Endothelial cell of umbilical vein (primary cell): ENCODE results near the gene CSNK1E. TPM values are rescaled to one million over a fixed set of nuclear protein-coding genes. Genes with fewer than 3 reads are reported as not detected.

Source experiments
- BruUV-seq: library from RNA; stranded (reverse); fragments of 400-500 nt; replicated peaks from 2 replicates; lab custom pipeline; 2021; lab: Mats Ljungman, UMichigan
- CTCF ChIA-PET: fragments of 300-600, 350-600 bp; sonication (Branson Sonifier 250); formaldehyde crosslinking; loops from one replicate; lab custom pipeline; 2021; ENCODE audit warnings: antibody characterized with exemption, inconsistent platforms; lab: Charles Lee
- POLR2A ChIA-PET: fragments of 300-600, 350-600 bp; sonication (Branson Sonifier 250); formaldehyde crosslinking; loops from one replicate; lab custom pipeline; 2021; ENCODE audit warnings: antibody characterized with exemption, inconsistent platforms; lab: Charles Lee
- DNase-seq: peaks from one replicate; pipeline ENCODE4 v3.0.0-alpha.2; 2011; ENCODE audit warnings: low read depth, low spot score
- FAIRE-seq: peaks from 2 replicates; lab custom pipeline; 2011; peaks lifted over from hg19 to GRCh38; lab: Jason Lieb, UNC
- H2AFZ ChIP-seq: 2 replicates; pipeline ENCODE4 v1.6.0; 2012; ENCODE audit warnings: low read depth, low read length, control low read depth, inconsistent platforms
- H3K27ac ChIP-seq: 2 replicates; pipeline ENCODE4 v1.5.1; 2011; ENCODE audit warnings: low read depth, mild to moderate bottlenecking, control low read depth, low read length, moderate library complexity; ENCODE audit not compliant: insufficient read depth
- H3K27me3 ChIP-seq, 2 experiments: 2 replicates each; pipeline versions ENCODE4 v1.6.0 to v1.6.1; 2011; ENCODE audit warnings: low read length in 2 of 2, mixed read lengths in 1 of 2; ENCODE audit not compliant: control insufficient read depth in 2 of 2, insufficient read depth in 2 of 2
- H3K36me3 ChIP-seq, 2 experiments: 2 replicates in 1 of 2; 3 replicates in 1 of 2; pipeline ENCODE4 v1.5.1; 2011; ENCODE audit warnings: low read length in 2 of 2, mild to moderate bottlenecking in 1 of 2, moderate library complexity in 1 of 2; ENCODE audit not compliant: control insufficient read depth in 2 of 2, insufficient read depth in 2 of 2; ENCODE audit errors: extremely low read depth in 1 of 2
- H3K4me1 ChIP-seq: 3 replicates; pipeline ENCODE4 v1.5.1; 2011; ENCODE audit warnings: mild to moderate bottlenecking, low read length; ENCODE audit not compliant: control insufficient read depth, insufficient read depth; ENCODE audit errors: extremely low read depth
- H3K4me2 ChIP-seq: 2 replicates; pipeline ENCODE4 v1.6.1; 2011; ENCODE audit warnings: low read length, control low read depth, mixed read lengths; ENCODE audit not compliant: insufficient read depth
- H3K4me3 ChIP-seq, 3 experiments: fragments of 200-600 bp in 1 of 3; sonication (generic), shearing (Covaris generic) in 1 of 3; replicated peaks in 1 of 3; 2 replicates each; pipeline ENCODE4 v1.5.1; 2011 to 2016; ENCODE audit warnings: control low read depth in 3 of 3, low read length in 3 of 3, mild to moderate bottlenecking in 2 of 3, inconsistent platforms in 1 of 3, low read depth in 1 of 3, moderate library complexity in 1 of 3; ENCODE audit not compliant: insufficient read depth in 1 of 3
- H3K79me2 ChIP-seq: 2 replicates; pipeline ENCODE4 v1.6.0; 2012; ENCODE audit warnings: low read length, inconsistent platforms; ENCODE audit not compliant: control insufficient read depth, insufficient read depth
- H3K9ac ChIP-seq: replicated peaks from 2 replicates; pipeline ENCODE3; 2011; ENCODE audit warnings: low read length, control low read depth; ENCODE audit not compliant: insufficient read depth; ENCODE audit errors: extremely low read depth
- H3K9me1 ChIP-seq: replicated peaks from 3 replicates; pipeline ENCODE4 v1.6.0; 2011; ENCODE audit warnings: mild to moderate bottlenecking, low read length; ENCODE audit not compliant: control insufficient read depth, insufficient read depth; ENCODE audit errors: extremely low read depth
- H3K9me3 ChIP-seq: replicated peaks from 2 replicates; pipeline ENCODE4 v1.5.1; 2012; ENCODE audit warnings: low read length, inconsistent platforms; ENCODE audit not compliant: control insufficient read depth, insufficient read depth
- H4K20me1 ChIP-seq: replicated peaks from 2 replicates; pipeline ENCODE3; 2011; ENCODE audit warnings: mild to moderate bottlenecking, low read length; ENCODE audit not compliant: control insufficient read depth, insufficient read depth; ENCODE audit errors: extremely low read depth
- CTCF ChIP-seq, 2 donors: IDR thresholded peaks; 1 replicate in 1 of 2; 2 replicates in 1 of 2; pipeline ENCODE4 v1.5.1; 2011; ENCODE audit warnings: low read length in 2 of 2, mild to moderate bottlenecking in 2 of 2, moderate library complexity in 2 of 2, control low read depth in 1 of 2, inconsistent platforms in 1 of 2, low read depth in 1 of 2; ENCODE audit not compliant: insufficient read depth in 1 of 2; ENCODE audit errors: extremely low read depth in 1 of 2
- EZH2 ChIP-seq: IDR thresholded peaks from 2 replicates; pipeline ENCODE4 v1.6.1; 2012; ENCODE audit warnings: borderline replicate concordance, low read depth, mild to moderate bottlenecking, moderate library complexity, low read length, inconsistent platforms; ENCODE audit not compliant: severe bottlenecking
- FOS ChIP-seq: IDR thresholded peaks from 2 replicates; pipeline ENCODE4 v1.6.1; 2011; ENCODE audit warnings: mild to moderate bottlenecking, low read length, moderate library complexity, borderline replicate concordance; ENCODE audit not compliant: insufficient read depth
- GATA2 ChIP-seq: IDR thresholded peaks from 2 replicates; pipeline ENCODE4 v1.7.0; 2011; ENCODE audit warnings: low read depth, mild to moderate bottlenecking, moderate library complexity, mixed read lengths, low read length; ENCODE audit not compliant: insufficient read length, insufficient read depth
- JUN ChIP-seq: IDR thresholded peaks from 2 replicates; pipeline ENCODE4 v1.6.1; 2011; ENCODE audit warnings: borderline replicate concordance, low read depth; ENCODE audit not compliant: insufficient read length, insufficient read depth
- MAX ChIP-seq: IDR thresholded peaks from 2 replicates; pipeline ENCODE4 v1.6.1; 2011; ENCODE audit not compliant: insufficient read depth, insufficient read length
- MYC ChIP-seq: IDR thresholded peaks from one replicate; pipeline ENCODE4 v1.6.1; 2011; ENCODE audit warnings: mild to moderate bottlenecking, low read depth, low read length
- POLR2A ChIP-seq: IDR thresholded peaks from 2 replicates; pipeline ENCODE4 v1.6.1; 2012; ENCODE audit warnings: low read depth, mild to moderate bottlenecking, control low read depth, low read length
- POLR2AphosphoS5 ChIP-seq: IDR thresholded peaks from 2 replicates; pipeline ENCODE4 v1.6.1; 2012; ENCODE audit warnings: low read depth, mild to moderate bottlenecking, control low read depth, low read length, moderate library complexity; ENCODE audit not compliant: insufficient read depth
- dilution Hi-C: fragments of 300-500 bp; cut with MboI; formaldehyde crosslinking; loops from one replicate; pipeline ENCODE4 v1.15.0; 2019; ENCODE audit warnings: low sequenced_read_pairs; ENCODE audit not compliant: extremely low pct_ligation_motif_present
- intact Hi-C: fragments of 100-400 bp; cut with micrococcal nuclease; formaldehyde crosslinking; loops from one replicate; pipeline ENCODE4 v1.10.0; 2022
- polyA plus RNA-seq, 4 experiments: library from polyadenylated mRNA; depleted of rRNA in 3 of 4; stranded (reverse) in 3 of 4; unstranded in 1 of 4; fragments of >200 nt; gene quantifications; 2 replicates each; pipeline versions ENCODE4 v1.2.1 to v1.2.3, GENCODE V29; 2011 to 2012; ENCODE audit warnings: missing spikeins in 1 of 4
- total RNA-seq: library from RNA; stranded (reverse); gene quantifications from 2 replicates; pipeline ENCODE4 v1.2.3, GENCODE V29; 2021

The CSNK1E gene
- total and polyA plus RNA-seq, 2 donors (not counting 3 experiments of a cell fraction or from before 2014, with no cell fraction given), result 259 to 262 TPM

- peaks cover 24% of the 10 kb centered on the region for H3K4me1 ChIP-seq
- no peaks in the 10 kb centered on the region for H3K9me1 ChIP-seq
- CTCF ChIA-PET, result no interaction called here
- dilution Hi-C loops, result no loop called here
- H3K27ac ChIP-seq, result no peak overlapping the region
- H3K4me3 ChIP-seq, result no peak overlapping the region
- FAIRE-seq, result no peak
- no peaks in the 10 kb centered on the region for H3K27me3 ChIP-seq
- H4K20me1 ChIP-seq, result no peaks in the 10 kb centered on the region
- H3K79me2 ChIP-seq, result peaks cover 77% of the 10 kb centered on the region
- H3K9me3 ChIP-seq, result no peaks in the 10 kb centered on the region
- no peak overlapping the region for H3K4me2 ChIP-seq
- no peak overlapping the region for H3K9ac ChIP-seq
- no peak for DNase-seq
- no peak overlapping the region for H2AFZ ChIP-seq
- POLR2A ChIA-PET, result no interaction called here
- no peak for TF ChIP-seq JUN
- no peak for TF ChIP-seq MYC
- no peak for TF ChIP-seq POLR2AphosphoS5
- no peak for TF ChIP-seq POLR2A
- no peak for TF ChIP-seq MAX
- no peak for TF ChIP-seq EZH2
- no peak for TF ChIP-seq FOS
- TF ChIP-seq GATA2, result no peak
- no peak for TF ChIP-seq CTCF (IDR thresholded peaks at IDR 0.05; ENCODE audit: extremely low read depth in 1 of 2, insufficient read depth in 1 of 2, low read depth in 1 of 2, low read length in 2 of 2)
- intact Hi-C loops, result no loop called here
- peaks cover 0 to 2% of the 10 kb centered on the region in 2 experiments for H3K36me3 ChIP-seq
- no TSS peak for BruUV-seq
Observed at GRCh38 chr22:38269466-38269865, 47.8 kb downstream of the CSNK1E start.
